Vagina (tissue), 2 donors: ENCODE measurements around the gene POC5. TPM values are rescaled to one million over a fixed set of nuclear protein-coding genes. Genes with fewer than 3 reads are reported as not detected.

Source experiments
- DNase-seq, 2 donors: peaks; one replicate each; pipeline ENCODE4 v3.0.0-alpha.2; 2017; ENCODE audit errors: extremely low spot score in 2 of 2
- H3K27ac ChIP-seq: fragments of 200-600 bp; sonication (generic); one replicate; pipeline ENCODE4 v1.5.1; 2019
- H3K27me3 ChIP-seq: fragments of 200-600 bp; sonication (generic); one replicate; pipeline ENCODE4 v1.5.1; 2019
- H3K36me3 ChIP-seq, 2 donors: fragments of 200-600 bp; sonication (generic); one replicate each; pipeline ENCODE4 v1.5.1; 2017 to 2019
- H3K4me1 ChIP-seq: fragments of 200-600 bp; sonication (generic); one replicate; pipeline ENCODE4 v1.5.1; 2019
- H3K4me3 ChIP-seq, 2 donors: fragments of 200-600 bp; sonication (generic); 1 replicate in 1 of 2; 2 replicates in 1 of 2; pipeline ENCODE4 v1.5.1; 2016 to 2019
- H3K9me3 ChIP-seq: fragments of 200-600 bp; sonication (generic); one replicate; pipeline ENCODE4 v1.5.1; 2019
- POLR2A ChIP-seq, 2 donors: fragments of 450-650 bp; IDR thresholded peaks; one replicate each; pipeline ENCODE4 v1.6.1; 2017; ENCODE audit warnings: antibody characterized with exemption in 2 of 2, mild to moderate bottlenecking in 2 of 2, moderate library complexity in 2 of 2
- POLR2AphosphoS5 ChIP-seq, 2 donors: sonication (generic); formaldehyde crosslinking; IDR thresholded peaks; one replicate each; pipeline ENCODE4 v1.9.0; 2017; ENCODE audit warnings: antibody characterized with exemption in 2 of 2, mild to moderate bottlenecking in 2 of 2, low read depth in 1 of 2; ENCODE audit not compliant: insufficient read depth in 1 of 2
- intact Hi-C: fragments of 100-400 bp; cut with DNase I; formaldehyde crosslinking; loops from one replicate; pipeline ENCODE4 v1.15.1; 2023
- total RNA-seq: library from RNA; depleted of rRNA; stranded (reverse); fragments of >200 nt; gene quantifications from one replicate; pipeline ENCODE4 v1.2.3, GENCODE V29; 2016
- TF ChIP-seq, protein P1 (sequence below), 3 experiments: fragments of 450-650 bp in 2 of 3; fragments of 200-600 bp in 1 of 3; sonication (generic) in 1 of 3; IDR thresholded peaks; one replicate each; pipeline ENCODE4 v1.5.1; 2017 to 2019; ENCODE audit warnings: antibody characterized with exemption in 3 of 3, mild to moderate bottlenecking in 2 of 3, moderate library complexity in 2 of 3

The POC5 gene
- total RNA-seq, 1 donor from 2014 or later, result 12.3 TPM

DNA sequence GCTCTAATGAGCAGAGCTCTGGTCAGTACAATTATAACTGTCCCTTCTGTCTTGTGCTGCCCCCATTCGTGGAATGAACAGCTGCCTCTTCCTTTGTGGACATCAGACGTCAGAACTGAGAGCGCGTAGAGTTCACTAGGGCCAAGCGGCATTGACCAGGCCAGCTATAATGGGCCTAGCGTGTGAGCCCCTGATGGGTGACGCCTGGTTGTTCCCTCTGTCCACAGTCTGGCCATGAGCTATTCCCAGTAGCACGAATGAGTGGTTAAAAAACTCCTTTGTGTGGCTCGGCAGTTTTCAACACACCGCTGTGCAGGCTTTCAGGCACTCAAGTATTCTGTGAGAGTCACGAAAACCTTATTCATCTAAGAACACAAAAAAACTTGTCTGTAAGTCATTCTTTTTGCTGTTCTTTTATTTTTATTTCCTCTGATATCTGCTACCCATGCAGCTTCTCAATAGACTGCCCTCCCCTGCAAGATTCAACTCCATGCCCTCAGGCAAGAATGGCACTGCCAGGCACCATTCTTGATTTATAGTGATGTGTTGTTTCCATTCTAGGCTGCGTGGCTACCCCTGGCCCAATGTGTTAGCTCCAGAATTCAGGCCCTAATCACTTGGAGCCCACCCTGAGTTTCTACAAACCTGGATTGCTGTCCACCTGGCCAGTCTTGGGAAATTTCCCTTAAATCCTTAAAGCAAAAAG is 53.5 kb downstream of the POC5 start:
- no peaks in the 10 kb centered on the region for H3K4me1 ChIP-seq
- H3K4me3 ChIP-seq, result no peak overlapping the region
- DNase-seq, result no peak
- intact Hi-C loops, result no loop called here
- H3K27ac ChIP-seq, result no peak overlapping the region
- no peaks in the 10 kb centered on the region for H3K27me3 ChIP-seq
- TF ChIP-seq, protein P1, sequence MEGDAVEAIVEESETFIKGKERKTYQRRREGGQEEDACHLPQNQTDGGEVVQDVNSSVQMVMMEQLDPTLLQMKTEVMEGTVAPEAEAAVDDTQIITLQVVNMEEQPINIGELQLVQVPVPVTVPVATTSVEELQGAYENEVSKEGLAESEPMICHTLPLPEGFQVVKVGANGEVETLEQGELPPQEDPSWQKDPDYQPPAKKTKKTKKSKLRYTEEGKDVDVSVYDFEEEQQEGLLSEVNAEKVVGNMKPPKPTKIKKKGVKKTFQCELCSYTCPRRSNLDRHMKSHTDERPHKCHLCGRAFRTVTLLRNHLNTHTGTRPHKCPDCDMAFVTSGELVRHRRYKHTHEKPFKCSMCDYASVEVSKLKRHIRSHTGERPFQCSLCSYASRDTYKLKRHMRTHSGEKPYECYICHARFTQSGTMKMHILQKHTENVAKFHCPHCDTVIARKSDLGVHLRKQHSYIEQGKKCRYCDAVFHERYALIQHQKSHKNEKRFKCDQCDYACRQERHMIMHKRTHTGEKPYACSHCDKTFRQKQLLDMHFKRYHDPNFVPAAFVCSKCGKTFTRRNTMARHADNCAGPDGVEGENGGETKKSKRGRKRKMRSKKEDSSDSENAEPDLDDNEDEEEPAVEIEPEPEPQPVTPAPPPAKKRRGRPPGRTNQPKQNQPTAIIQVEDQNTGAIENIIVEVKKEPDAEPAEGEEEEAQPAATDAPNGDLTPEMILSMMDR (IDR thresholded peaks at IDR 0.05), result no peak
- no peak for TF ChIP-seq POLR2AphosphoS5 (IDR thresholded peaks at IDR 0.05; ENCODE audit: insufficient read depth in 1 of 2, low read depth in 1 of 2)
- no peak for TF ChIP-seq POLR2A (IDR thresholded peaks at IDR 0.05)
- H3K36me3 ChIP-seq, result no peaks in the 10 kb centered on the region
- no peaks in the 10 kb centered on the region for H3K9me3 ChIP-seq

DNA sequence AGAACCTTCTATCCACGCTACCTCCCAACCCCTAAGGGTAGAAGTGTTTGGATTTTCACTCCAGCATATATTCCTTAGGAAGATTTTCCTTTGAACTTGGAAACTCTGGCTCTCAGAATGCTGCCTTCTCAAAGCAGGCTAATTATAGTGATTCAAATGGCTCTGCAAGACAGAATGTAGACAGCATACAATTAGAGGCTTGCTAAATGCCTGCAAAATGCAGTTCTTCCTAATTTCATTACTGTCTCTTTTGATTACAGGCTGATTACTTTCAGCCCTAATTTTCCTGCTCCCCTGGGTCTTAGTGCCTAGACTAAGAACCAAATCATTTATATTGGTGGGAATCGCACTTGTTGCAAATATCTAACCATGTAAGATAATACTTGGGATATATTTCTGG is 55.2 kb downstream of the POC5 start:
- no peak for DNase-seq
- H3K27ac ChIP-seq, result no peak overlapping the region

GRCh38 chr5:75660678-75661465 is 56.4 kb downstream of the POC5 start:
- no peak for DNase-seq
- intact Hi-C loops, result no loop called here
- no peak overlapping the region for H3K4me3 ChIP-seq
- no peaks in the 10 kb centered on the region for H3K27me3 ChIP-seq
- no peaks in the 10 kb centered on the region for H3K36me3 ChIP-seq
- no peak for TF ChIP-seq POLR2AphosphoS5 (IDR thresholded peaks at IDR 0.05; ENCODE audit: insufficient read depth in 1 of 2, low read depth in 1 of 2)
- TF ChIP-seq, protein P1 (IDR thresholded peaks at IDR 0.05), result no peak
- no peak for TF ChIP-seq POLR2A (IDR thresholded peaks at IDR 0.05)
- H3K4me1 ChIP-seq, result peaks cover 7% of the 10 kb centered on the region
- H3K27ac ChIP-seq, result no peak overlapping the region
- no peaks in the 10 kb centered on the region for H3K9me3 ChIP-seq

More for the DNA sequence above, 55.2 kb downstream of the POC5 start:
- Histone ChIP-seq H3K9me3 (no peaks in the 10 kb centered on the region), H3K27me3 (no peaks in the 10 kb centered on the region), H3K4me1 (peaks cover 2% of the 10 kb centered on the region), H3K4me3 (no peak overlapping the region), H3K36me3 (no peaks in the 10 kb centered on the region)
- TF ChIP-seq POLR2A (IDR thresholded peaks at IDR 0.05), result no peak
- intact Hi-C loops, result no loop called here

GRCh38 chr5:75659791-75660450 is 57.3 kb downstream of the POC5 start:
- H3K27me3 ChIP-seq, result no peaks in the 10 kb centered on the region
- no peak overlapping the region for H3K4me3 ChIP-seq
- no peaks in the 10 kb centered on the region for H3K36me3 ChIP-seq
- intact Hi-C loops, result no loop called here
- TF ChIP-seq POLR2AphosphoS5 (IDR thresholded peaks at IDR 0.05; ENCODE audit: insufficient read depth in 1 of 2, low read depth in 1 of 2) (no peak), POLR2A (IDR thresholded peaks at IDR 0.05) (no peak)
- TF ChIP-seq, protein P1 (IDR thresholded peaks at IDR 0.05), result no peak
- H3K27ac ChIP-seq, result no peak overlapping the region
- H3K4me1 ChIP-seq, result peaks cover 7% of the 10 kb centered on the region
- no peaks in the 10 kb centered on the region for H3K9me3 ChIP-seq
- no peak for DNase-seq

GRCh38 chr5:75656311-75657003 is 60.8 kb downstream of the POC5 start:
- Histone ChIP-seq H3K27me3 (no peaks in the 10 kb centered on the region), H3K4me3 (peak overlapping the region; percentile 41 to 53), H3K36me3 (no peaks in the 10 kb centered on the region), H3K4me1 (peaks cover 7% of the 10 kb centered on the region), H3K9me3 (no peaks in the 10 kb centered on the region), H3K27ac (peak overlapping the region; percentile 57)
- DNase-seq, result no peak
- TF ChIP-seq, protein P1 (IDR thresholded peaks at IDR 0.05), result no peak
- TF ChIP-seq POLR2A (IDR thresholded peaks at IDR 0.05), result no peak
- no peak for TF ChIP-seq POLR2AphosphoS5 (IDR thresholded peaks at IDR 0.05; ENCODE audit: insufficient read depth in 1 of 2, low read depth in 1 of 2)
- intact Hi-C loops, result no loop called here
